SK-N-SH treated with all-trans-retinoic acid at 6 μM for 48 hours (cell line): ENCODE data around the gene NKX1-1.

Experiments
- ARNTL ChIP-seq: fragments of 450-650 bp; formaldehyde crosslinking; IDR thresholded peaks from 2 replicates; pipeline ENCODE4 v1.5.0; 2020; ENCODE audit warnings: low read depth, mild to moderate bottlenecking, moderate library complexity, borderline replicate concordance
- BACH2 ChIP-seq: fragments of 250-450 bp; sonication (Bioruptor Pico); IDR thresholded peaks from 2 replicates; pipeline ENCODE4 v1.9.0; 2021; ENCODE audit warnings: mild to moderate bottlenecking, borderline replicate concordance
- CSDC2 ChIP-seq: fragments of 250-450 bp; sonication (Bioruptor Pico); IDR thresholded peaks from 2 replicates; pipeline ENCODE4 v1.5.0; 2020; ENCODE audit warnings: mild to moderate bottlenecking, moderate library complexity
- ISL1 ChIP-seq: fragments of 250-450 bp; sonication (Bioruptor Pico); IDR thresholded peaks from 2 replicates; pipeline ENCODE4 v2.1.2; 2022; ENCODE audit warnings: mild to moderate bottlenecking, moderate library complexity
- OSR1 ChIP-seq: fragments of 250-450 bp; sonication (Bioruptor Pico); IDR thresholded peaks from 2 replicates; pipeline ENCODE4 v1.8.0; 2022; ENCODE audit warnings: moderate library complexity, mild to moderate bottlenecking, inconsistent platforms
- PPARA ChIP-seq: fragments of 250-450 bp; sonication (Bioruptor Pico); IDR thresholded peaks from 2 replicates; pipeline ENCODE4 v1.5.0; 2020; ENCODE audit warnings: mild to moderate bottlenecking, borderline replicate concordance
- TOX ChIP-seq: fragments of 250-450 bp; sonication (Bioruptor Pico); IDR thresholded peaks from 2 replicates; pipeline ENCODE4 v1.8.0; 2021; ENCODE audit warnings: mild to moderate bottlenecking, moderate library complexity, borderline replicate concordance
- ZC3H10 ChIP-seq: fragments of 250-450 bp; sonication (Bioruptor Pico); IDR thresholded peaks from 2 replicates; pipeline ENCODE4 v1.5.1; 2021; ENCODE audit warnings: mild to moderate bottlenecking, moderate library complexity
- ZNF565 ChIP-seq: fragments of 450-650 bp; formaldehyde crosslinking; conservative IDR thresholded peaks from 2 replicates; pipeline ENCODE4 v1.5.0; 2020; ENCODE audit warnings: low read depth, mild to moderate bottlenecking, moderate library complexity
- TF ChIP-seq, protein P1 (sequence below): fragments of 250-450 bp; sonication (Bioruptor Pico); IDR thresholded peaks from 2 replicates; pipeline ENCODE4 v1.5.1; 2020; ENCODE audit warnings: low read depth, mild to moderate bottlenecking, moderate library complexity
- TF ChIP-seq, protein P2 (sequence below): fragments of 250-450 bp; sonication (Bioruptor Pico); IDR thresholded peaks from 2 replicates; pipeline ENCODE4 v1.5.1; 2021; ENCODE audit warnings: mild to moderate bottlenecking, moderate library complexity
- TF ChIP-seq, protein P3 (sequence below): fragments of 250-450 bp; sonication (Bioruptor Pico); IDR thresholded peaks from 2 replicates; pipeline ENCODE4 v1.8.0; 2020; ENCODE audit warnings: mild to moderate bottlenecking, moderate library complexity, borderline replicate concordance

- TF ChIP-seq CSDC2 (CRISPR knock-in tag) (no peak), ARNTL (CRISPR knock-in tag) (no peak), TOX (CRISPR knock-in tag) (no peak), BACH2 (no peak), ZNF565 (CRISPR knock-in tag) (no peak), ISL1 (no peak), PPARA (CRISPR knock-in tag) (no peak), ZC3H10 (CRISPR knock-in tag) (no peak), OSR1 (CRISPR knock-in tag) (no peak)
- TF ChIP-seq, protein P1, sequence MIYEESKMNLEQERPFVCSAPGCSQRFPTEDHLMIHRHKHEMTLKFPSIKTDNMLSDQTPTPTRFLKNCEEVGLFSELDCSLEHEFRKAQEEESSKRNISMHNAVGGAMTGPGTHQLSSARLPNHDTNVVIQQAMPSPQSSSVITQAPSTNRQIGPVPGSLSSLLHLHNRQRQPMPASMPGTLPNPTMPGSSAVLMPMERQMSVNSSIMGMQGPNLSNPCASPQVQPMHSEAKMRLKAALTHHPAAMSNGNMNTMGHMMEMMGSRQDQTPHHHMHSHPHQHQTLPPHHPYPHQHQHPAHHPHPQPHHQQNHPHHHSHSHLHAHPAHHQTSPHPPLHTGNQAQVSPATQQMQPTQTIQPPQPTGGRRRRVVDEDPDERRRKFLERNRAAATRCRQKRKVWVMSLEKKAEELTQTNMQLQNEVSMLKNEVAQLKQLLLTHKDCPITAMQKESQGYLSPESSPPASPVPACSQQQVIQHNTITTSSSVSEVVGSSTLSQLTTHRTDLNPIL (CRISPR knock-in tag): no peak
- TF ChIP-seq, protein P2, sequence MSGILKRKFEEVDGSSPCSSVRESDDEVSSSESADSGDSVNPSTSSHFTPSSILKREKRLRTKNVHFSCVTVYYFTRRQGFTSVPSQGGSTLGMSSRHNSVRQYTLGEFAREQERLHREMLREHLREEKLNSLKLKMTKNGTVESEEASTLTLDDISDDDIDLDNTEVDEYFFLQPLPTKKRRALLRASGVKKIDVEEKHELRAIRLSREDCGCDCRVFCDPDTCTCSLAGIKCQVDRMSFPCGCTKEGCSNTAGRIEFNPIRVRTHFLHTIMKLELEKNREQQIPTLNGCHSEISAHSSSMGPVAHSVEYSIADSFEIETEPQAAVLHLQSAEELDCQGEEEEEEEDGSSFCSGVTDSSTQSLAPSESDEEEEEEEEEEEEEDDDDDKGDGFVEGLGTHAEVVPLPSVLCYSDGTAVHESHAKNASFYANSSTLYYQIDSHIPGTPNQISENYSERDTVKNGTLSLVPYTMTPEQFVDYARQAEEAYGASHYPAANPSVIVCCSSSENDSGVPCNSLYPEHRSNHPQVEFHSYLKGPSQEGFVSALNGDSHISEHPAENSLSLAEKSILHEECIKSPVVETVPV: no peak
- TF ChIP-seq, protein P3, sequence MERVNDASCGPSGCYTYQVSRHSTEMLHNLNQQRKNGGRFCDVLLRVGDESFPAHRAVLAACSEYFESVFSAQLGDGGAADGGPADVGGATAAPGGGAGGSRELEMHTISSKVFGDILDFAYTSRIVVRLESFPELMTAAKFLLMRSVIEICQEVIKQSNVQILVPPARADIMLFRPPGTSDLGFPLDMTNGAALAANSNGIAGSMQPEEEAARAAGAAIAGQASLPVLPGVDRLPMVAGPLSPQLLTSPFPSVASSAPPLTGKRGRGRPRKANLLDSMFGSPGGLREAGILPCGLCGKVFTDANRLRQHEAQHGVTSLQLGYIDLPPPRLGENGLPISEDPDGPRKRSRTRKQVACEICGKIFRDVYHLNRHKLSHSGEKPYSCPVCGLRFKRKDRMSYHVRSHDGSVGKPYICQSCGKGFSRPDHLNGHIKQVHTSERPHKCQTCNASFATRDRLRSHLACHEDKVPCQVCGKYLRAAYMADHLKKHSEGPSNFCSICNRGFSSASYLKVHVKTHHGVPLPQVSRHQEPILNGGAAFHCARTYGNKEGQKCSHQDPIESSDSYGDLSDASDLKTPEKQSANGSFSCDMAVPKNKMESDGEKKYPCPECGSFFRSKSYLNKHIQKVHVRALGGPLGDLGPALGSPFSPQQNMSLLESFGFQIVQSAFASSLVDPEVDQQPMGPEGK (CRISPR knock-in tag): no peak
Observed at GRCh38 chr4:1406981-1407656, 877 bp upstream of the NKX1-1 start.
